ENCODE results near the gene ARL14EP.

- TF ChIP-seq TCF4 (CRISPR knock-in tag; IDR thresholded peaks at IDR 0.05; ENCODE audit: borderline replicate concordance), result no peak
- no peak for TF ChIP-seq PATZ1 (CRISPR knock-in tag; IDR thresholded peaks at IDR 0.05; ENCODE audit: borderline replicate concordance)
- TF ChIP-seq TSHZ2 (CRISPR knock-in tag; IDR thresholded peaks at IDR 0.05), result no peak
- no peak for TF ChIP-seq ZFP3 (CRISPR knock-in tag; IDR thresholded peaks at IDR 0.05)
- TF ChIP-seq BACH2 (CRISPR knock-in tag; IDR thresholded peaks at IDR 0.05; ENCODE audit: borderline replicate concordance), result no peak
- TF ChIP-seq ZNF70 (CRISPR knock-in tag; IDR thresholded peaks at IDR 0.05), result no peak
- TF ChIP-seq ZC3H10 (CRISPR knock-in tag; IDR thresholded peaks at IDR 0.05), result no peak
- TF ChIP-seq ESRRG (CRISPR knock-in tag; IDR thresholded peaks at IDR 0.05), result no peak
- no peak for TF ChIP-seq TOX (CRISPR knock-in tag; IDR thresholded peaks at IDR 0.05; ENCODE audit: borderline replicate concordance)
Observed at GRCh38 chr11:30329150-30329940, 6.4 kb downstream of the ARL14EP start.
